HG02642 (cell line): ENCODE measurements around the gene PIEZO2.

Experiments used
- ATAC-seq: cut with Tn5 transposase; IDR thresholded peaks from one replicate; pipeline ENCODE4 v1.9.1; 2021; ENCODE audit warnings: mild to moderate bottlenecking; ENCODE audit not compliant: unreplicated experiment, poor library complexity

The PIEZO2 gene

DNA sequence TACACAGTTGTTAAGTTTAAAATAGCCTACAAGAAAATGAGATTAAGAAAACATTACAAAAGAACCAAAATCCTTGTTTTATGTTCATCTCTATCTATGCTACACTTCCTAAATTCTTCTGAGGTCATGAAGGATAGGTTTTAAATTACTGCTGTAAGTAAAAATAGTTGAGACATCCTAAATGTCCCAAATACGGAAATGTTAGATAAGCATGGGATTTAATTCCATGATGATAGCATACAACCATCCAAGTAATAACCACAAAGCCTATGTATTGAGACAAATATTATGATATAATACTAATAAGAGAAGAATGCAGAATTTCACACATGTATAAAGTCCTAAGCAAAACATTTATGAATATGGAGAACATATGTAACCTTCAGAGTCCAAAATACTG is 34.1 kb downstream of the PIEZO2 start:
- no peak for ATAC-seq

DNA sequence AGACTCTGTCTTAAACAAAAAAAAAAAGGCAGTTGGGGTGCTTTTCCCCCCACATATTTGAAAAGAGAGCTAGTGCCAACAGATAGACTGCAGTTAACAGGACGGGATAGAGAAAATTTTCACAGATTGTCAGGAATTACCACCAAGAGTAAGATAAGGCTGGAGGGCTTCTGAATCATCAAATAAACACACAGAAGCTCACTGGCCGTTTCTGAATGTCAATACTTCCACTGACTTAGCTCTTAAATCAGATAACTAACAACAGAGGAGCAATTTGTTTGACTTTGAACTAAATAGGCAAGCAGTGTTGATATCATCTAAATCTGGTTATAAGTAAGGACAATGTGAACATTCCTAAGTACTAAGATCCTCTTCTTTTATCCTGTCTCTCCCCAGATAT is 34.7 kb downstream of the PIEZO2 start:
- no peak for ATAC-seq

DNA sequence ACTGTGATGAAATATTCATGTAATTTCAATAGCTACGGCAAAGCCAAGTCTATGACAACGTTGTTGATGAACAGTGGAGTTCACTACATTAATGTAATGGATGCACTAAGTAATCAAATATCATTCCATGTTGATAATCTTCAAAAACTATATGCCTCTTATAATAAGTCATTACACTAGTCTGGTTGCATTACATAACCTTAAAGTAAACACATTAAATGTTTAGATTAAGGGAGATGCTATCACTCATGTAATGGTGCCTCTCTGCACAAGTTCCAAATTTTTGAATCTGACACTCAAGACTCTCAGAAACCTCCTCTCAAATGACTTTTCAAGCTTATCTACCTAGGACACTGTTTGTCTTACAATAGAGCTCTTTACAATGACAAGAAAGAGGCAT is 35.4 kb downstream of the PIEZO2 start:
- ATAC-seq, result no peak

DNA sequence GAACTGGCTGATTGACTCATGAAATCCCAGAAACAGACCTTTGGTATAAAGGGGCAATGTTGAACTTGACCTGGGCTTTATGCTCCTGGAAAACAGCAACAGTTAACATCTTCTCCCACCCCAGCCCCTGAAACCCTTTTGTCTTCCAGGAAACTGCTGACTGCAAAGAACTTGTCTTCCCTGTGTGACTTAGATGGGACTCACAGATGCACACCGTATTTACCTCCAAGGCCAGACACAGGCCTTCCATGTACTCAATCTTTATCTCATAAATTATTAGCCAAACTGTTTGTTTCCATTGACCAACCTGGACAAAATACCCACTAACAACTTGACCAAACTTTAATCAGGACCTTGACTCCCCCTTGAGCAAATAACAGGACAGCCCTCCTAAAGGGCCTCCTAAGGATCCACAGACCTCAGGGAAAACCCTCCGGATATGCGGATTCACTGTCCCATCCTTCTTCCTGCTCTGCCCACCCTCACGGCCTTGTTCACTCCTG is 36.3 kb downstream of the PIEZO2 start:
- ATAC-seq, result no peak

DNA sequence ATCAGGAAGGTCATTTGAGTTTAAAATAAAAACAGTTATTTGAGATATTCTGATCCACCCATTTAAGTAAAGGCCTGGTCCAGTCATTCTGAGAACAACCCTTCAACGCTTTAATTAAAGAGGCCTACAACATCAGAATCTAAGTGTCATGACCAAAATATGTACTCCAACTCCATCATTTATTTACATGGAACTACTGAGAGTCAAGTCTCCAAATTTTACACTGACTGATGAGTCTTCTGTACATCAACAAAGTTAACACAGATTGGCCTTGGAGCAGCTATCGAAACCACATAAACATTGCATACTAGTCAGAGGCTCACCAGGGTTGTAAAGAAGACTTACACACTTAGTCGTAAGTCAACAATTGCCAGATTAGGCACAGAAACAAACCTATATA is 37.1 kb downstream of the PIEZO2 start:
- no peak for ATAC-seq

DNA sequence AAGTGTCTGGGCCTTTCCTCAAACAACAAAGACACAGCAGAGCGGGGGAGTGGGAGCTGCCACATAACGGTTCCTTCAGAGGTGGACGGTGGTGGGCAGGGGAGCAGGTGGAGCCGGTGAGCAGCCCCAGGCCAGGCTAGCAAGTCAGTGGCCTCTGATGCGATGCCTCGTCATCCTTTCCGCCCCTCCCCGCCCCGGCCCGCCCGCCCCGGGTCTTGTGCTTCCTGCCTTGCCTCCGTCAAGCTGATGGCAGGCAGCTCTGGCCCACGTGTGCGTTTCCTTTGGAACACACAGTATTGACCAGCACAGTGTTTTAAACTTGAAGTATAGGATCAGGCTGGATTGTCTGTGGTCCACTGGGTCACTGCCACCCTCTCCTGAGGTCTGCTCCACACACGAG is 38.9 kb downstream of the PIEZO2 start:
- no peak for ATAC-seq

DNA sequence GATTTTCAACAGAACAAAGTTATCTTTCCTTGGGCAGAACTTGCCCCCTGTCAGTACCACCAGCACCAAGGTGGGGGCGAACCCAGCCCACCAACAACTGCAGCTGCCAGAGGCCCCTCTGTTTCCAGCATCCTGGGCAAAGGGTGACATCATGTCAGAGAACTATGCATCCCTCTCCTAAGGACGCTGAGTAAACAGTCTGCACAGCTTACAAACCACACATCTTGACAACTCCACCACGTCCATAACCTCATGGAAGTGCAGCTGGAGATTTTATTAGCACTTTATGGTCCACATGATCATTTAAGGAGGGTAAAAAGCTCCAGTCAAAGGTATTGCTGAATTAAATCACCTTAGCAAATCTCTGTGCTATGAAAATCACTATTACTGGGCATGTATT is 40.4 kb downstream of the PIEZO2 start:
- ATAC-seq, result no peak

DNA sequence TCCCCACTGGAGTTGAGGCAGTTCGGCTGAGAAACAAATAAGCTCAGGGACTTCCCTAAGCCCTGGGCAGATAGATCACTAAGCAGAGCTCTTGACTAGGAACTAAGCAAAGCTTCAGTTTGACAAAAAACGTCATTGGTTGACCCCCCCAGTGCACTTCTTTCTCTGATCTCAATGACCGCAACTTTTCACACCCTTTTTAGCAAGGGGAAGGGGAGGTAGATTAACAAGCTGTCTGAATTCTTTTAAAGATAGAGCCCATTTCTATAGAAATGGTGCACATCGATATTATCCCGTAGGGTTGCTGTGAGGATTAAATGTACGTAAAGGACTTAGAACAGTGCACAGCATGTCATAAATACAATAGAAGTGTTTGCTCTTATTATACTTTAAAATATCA is 42.5 kb downstream of the PIEZO2 start:
- ATAC-seq, result no peak

DNA sequence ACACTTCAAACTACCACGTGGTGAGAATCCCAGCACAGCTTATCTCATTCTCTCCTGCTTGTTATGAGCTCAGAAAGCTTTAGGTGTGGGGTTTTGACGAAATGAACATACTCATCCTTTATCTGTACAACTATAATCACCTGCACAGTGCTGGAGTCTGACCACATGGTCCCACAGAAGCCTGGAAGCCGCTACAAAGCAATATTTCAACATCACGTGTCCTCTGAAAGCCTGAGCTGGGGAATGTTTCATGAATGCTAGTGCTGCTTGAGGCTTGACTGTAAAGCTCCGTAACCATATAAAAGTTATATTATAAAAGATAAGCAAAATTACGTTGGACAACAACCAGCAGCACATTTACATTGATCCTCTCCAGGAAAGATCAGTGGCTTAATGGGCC is 43.9 kb downstream of the PIEZO2 start:
- ATAC-seq, result no peak

DNA sequence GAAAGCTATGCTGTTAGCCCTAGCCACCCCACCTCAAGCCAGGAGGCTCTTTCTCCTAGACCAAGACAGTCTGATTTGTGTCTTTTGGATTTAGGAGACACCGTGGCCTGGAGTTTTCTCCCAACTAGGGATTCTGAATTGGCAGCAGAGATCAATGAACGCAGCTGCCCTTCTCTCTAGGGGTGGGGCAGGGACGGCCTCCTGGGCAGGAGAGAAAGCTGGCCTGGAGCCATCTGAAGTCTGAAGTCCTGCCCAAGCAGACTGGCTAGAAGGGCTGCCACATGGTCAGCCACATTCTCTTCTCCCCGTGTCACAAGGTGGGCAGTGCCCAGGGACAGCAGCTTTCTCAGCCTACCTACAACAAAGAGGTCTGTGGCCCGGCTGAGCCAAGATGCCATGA is 45.1 kb downstream of the PIEZO2 start:
- ATAC-seq, result no peak

DNA sequence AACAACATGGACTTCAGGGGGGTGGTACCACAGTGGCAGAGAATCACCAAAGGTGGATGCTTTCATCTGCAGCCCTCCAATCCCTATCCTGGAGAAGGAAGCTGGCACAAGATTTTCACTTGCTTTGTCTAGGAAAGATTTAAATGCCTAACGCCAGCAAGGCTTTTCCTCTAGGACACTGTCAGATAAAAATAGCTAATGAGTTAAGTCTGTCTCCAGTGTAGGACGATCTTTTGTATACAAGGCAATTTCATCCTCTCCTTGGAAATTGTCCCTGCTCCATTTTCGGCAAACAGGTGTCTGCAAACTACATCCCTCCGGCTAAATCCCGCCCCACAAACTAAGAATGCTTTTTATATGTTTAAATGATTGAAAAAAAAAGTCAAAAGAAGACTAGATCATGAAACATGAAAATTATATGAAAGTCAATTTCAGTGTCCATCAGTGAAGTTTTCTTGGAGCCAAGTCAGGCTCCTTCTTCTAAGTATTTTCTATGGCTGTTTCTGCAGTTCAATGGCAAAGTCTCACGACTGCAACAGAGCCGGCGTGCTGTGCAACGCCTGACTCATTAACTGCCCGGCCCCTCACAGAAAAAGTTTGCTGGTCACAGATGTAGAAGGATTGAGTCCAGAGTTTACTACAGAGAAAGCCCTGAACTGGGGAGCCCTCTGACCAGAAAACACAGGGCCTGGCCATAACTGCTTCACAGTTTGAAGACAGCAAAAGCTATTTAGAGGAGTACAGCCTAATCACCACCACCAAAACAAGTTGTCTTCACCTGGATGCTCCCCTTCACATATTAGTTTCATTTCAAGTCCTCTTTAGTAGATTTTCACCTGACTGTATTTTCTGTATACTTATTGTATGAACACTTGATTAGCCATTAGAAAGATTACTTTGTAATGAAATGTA is 52.3 kb downstream of the PIEZO2 start:
- ATAC-seq, result no peak

DNA sequence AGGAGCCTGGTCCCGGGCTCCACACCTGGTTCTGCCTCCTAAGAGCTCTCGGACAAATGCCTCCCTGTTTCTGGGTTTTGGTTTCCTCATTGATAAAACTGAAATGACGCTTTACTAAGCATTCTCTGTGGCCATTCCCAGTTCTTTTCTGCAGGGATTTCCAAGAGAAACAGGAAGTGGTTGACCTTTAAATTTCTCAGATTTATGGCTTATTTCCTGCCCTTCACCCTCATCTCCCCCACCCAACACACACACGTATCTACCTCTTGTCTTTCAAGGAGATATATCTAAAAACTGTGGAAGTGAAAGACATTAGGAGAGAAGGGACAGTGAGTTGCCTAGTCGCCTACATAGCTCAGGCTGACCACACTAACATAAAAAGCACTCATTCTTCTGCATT is 53.0 kb downstream of the PIEZO2 start:
- no peak for ATAC-seq

DNA sequence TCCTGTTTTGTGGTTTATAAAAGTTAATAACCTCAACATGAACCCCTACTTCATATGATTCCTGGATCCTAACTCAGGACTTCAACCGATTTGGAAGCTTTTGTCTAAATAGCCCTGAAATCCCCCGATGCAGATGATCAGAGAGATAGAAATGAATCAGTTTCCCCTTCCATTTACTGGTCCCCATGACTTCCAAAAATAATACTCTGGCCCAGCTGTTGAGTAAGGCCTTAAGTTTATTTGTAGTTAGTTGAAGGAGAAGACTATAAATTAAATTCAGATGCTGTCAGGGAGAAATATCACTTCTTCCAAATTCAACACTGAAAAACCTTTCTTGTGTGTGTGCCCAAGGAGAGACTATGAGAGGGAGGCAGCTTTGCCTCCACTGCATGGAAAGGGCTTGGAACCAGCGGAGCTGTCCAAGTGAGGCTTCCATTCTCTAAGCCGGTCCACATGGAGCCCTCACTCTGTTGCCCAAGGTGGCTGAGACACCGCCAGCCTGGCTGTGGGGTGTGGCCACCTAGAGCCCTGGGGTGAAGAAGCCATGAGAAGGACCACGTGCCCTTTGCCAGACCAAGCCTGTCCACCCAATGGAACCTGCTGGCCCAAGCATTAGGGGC is 53.6 kb downstream of the PIEZO2 start:
- no peak for ATAC-seq

DNA sequence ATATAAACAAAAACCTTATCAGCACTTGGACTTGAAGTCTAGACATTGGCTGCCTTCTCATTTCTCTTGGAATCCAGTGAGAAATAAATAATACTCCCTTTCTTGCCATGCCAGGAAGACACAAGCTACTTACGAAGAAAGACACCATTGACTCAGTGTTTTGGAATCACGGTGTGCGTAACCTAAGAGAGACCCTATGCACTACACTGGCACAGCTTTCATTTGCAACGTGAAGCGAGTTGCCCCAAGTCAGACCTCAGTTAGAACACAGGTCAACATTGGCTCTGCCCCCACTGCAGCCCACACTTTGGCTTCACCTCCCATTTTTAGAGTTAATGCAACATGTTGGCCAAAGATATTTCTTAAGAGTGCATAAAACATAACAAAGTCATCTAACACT is 54.2 kb downstream of the PIEZO2 start:
- no peak for ATAC-seq

DNA sequence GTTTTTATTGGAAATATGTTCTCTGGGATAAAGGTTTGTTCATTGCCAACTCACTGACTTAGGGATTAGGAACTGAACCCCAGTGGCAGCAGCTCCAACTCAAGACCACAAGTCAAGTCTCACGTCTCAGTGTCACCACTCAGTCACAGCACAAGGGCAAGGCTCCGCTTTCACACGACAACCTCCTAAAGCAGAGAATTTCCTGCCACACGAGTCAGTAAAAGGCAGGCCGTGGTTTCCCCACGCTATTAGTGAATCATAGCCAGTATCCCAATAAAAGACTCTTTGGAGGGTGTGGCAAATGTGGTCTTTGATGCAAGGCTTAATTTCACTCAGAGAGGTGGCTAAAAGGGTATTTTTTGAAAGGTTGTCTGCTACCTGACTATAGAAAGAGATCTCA is 57.6 kb downstream of the PIEZO2 start:
- ATAC-seq, result no peak

DNA sequence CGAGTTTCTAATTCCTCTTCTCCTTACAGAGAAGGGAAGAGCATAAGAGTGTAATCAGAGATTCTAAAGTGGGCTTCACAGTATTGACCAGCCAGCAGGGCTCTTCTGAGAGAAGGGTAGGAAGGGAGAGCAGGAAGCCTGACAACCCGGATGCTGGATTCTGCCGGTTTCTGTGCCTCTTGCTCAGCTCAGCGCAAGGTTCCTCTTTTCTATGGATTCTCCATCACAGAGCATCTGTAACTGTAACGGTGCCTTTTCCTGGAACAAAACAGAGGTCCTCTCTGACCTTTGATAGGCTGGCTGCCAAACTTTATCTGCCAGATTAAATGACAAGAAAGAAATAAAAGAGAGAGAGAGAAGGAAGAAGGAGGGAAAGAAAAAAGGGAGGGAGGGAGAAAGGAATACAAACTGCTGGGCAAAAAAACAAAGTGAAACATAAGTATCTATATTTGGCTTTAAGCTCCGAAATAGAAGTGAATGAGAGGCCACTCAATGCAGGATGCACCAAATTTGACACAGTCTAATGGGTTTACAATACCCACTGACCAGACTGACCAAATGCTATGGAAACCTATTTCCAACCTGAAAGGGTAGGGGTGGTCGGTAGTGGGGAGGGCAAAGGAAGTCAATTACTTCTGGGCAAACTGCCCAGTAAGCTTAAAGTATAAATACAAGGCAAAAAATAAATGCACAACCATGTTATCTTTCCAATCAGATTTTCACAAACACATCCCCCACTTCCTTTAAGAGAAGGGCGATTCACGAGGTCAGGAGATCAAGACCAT is 59.2 kb downstream of the PIEZO2 start:
- no peak for ATAC-seq

DNA sequence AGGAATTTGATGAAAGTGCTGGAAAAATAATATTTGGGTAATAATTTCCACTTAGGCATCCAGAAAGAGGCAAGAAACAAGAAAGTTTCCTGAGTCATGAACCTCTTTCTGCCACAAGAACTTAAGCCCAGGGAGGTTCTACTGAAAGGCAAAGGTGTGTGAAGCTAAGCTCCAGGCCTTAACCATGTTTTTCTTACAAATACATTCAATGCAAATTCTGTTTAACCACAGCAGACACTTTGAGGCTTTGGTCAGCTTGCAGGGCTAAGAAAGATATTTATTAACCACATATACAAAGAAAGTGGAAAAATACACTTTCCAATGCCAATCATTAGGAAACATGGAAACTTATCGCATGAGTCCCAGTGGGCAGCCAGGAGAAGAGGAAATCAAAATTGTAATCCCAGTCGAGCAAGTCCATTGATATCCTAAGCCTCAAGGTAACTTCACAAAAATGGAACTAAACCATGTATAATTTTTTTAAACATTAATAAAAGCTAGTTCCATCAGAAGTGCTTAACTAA is 68.3 kb downstream of the PIEZO2 start:
- ATAC-seq, result no peak

DNA sequence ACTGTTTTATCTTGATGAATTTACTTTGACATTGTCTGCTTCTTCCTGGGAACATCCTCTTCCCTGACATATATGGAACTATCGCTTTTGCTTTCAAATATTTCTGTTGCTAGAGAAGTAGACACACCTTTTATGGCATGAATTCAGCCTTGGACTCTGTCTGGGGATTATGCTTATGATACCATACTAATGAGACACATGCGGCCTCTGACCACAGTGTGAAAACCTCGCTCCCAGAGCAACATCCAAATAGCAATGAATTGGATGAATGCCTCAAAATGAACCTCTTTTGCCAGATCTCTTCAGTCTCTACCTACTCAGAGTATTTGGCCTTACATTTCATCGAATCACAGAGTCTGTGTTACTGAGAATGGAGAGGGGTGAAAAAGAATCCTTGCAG is 70.9 kb downstream of the PIEZO2 start:
- no peak for ATAC-seq

DNA sequence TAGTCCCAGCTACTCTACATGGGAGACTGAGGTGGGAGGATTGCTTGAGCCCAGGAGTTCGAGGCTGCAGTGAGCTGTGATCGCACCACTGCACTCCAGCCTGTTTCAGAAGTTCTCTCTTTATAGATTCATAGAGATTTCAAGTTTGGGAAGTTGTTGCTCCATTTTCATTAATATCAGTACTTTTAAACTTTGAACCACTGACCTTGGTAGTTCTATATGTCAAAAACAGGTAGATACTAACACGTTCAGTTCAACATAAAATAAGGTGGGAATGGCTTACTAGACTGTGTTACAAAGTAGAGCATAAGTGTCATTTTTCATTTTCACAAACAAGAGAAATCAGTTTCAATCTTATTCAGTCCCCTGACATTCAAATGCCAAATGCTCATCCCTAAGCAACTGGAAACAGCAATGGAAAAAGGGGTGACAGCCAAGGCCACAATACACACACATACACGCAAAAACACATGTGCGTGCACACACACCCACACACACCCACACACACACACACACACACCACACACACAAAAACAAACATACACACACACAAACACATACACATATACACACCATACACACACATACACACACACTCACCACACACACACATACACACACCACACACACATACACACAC is 71.7 kb downstream of the PIEZO2 start:
- no peak for ATAC-seq

DNA sequence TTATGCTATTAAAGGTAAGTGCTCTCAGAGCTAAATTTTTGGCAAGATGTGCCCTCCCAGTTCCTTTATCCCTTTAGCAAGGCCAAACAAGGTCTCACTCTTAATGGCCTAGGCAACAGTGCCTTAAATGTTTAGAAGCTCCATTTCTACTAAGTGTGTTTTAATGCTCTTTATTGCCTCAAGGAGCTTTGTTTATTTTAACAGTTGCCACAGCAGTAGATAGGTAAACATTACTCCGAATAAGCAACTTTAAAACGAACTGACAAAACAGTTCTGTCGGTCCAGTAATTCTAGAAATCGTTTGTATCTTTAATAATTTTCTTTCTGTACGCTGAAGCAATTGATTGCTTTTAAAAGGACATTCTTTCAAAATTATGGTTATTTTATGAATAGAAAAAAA is 74.5 kb downstream of the PIEZO2 start:
- ATAC-seq, result no peak
